GM18909 (cell line): ENCODE data around the gene GPR142.

Source experiments
- ATAC-seq: cut with Tn5 transposase; IDR thresholded peaks from one replicate; pipeline ENCODE4 v1.9.1; 2021; ENCODE audit warnings: mild to moderate bottlenecking; ENCODE audit not compliant: unreplicated experiment, poor library complexity

Gene GPR142

DNA sequence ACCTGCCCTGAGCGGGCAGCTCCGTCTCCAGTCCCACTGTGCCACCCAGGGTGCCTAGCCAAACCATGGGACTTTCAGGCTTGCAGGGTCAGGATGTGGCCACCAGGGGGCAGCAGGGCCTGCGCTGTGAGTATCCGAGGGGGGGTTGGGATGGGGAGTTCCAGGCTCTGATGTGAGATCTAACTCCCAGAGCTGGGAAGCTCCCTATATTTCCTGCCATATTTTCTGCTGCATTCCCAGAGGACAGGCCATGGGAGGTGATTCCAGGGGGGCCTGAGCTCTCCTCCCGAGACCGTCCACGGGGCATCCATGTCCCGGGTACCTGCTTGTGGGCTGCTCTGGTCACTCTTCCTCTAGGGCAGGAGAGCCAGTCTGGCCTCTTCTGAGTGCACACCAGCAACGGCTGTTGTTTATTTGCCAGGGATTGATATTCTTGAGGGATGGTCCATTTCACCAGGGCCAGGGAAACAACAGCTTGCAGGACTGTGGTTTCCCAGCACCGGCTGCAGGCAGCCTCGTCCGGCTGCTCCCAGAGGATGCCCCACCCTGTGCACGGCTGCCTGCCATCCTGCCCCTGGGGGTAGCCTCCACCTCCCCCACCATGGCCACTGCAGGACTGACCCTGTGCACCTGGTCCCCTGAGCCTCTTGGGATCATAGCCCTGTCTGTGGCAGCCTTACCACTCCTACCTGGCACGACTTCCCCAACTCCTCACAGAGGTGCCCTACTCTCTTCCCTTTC is 1.2 kb downstream of the GPR142 start:
- no peak for ATAC-seq

GRCh38 chr17:74369221-74369620 is 1.9 kb downstream of the GPR142 start:
- no peak for ATAC-seq

DNA sequence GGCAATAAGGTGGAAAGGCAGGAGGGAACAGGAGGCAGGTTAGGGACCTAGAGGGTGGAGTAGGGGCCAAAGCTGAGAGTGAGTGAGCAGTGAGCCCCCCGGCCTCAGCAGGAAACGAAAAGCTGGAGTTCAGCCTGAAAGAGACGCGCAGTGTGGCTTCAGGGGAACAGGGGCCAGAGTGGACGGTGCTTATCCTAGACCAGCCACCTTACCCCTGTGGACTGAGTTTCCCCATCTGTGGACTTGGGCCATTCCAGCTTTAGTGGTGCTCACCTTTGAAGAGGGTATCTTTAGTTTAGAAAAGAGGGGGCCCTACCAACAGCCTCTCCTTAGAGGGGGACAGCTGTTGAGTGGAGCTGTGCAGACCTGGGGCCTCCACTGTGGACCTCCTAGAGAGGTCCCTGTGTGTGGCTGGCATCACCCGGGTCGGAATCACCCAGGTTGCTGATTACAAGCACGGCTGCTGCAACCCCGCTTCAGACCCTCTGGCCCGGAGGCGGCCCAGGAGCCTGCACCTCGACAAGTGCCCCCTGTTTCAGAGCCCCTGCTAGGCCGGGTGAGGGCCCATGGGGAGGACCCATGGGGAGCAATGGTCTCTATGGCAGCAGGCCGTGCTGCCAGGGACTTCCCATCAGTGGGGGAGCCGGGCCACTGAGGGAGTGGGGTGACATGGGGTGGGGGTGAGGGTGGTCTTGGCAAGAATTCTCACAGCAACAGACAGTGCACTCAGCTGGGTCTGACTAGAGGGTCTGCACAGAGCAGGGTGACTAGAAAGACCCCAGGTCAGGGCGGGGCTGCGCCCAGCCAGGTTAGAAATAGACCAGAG is 2.6 kb downstream of the GPR142 start:
- no peak for ATAC-seq

GRCh38 chr17:74371653-74372147 is 4.4 kb downstream of the GPR142 start:
- ATAC-seq = no peak

DNA sequence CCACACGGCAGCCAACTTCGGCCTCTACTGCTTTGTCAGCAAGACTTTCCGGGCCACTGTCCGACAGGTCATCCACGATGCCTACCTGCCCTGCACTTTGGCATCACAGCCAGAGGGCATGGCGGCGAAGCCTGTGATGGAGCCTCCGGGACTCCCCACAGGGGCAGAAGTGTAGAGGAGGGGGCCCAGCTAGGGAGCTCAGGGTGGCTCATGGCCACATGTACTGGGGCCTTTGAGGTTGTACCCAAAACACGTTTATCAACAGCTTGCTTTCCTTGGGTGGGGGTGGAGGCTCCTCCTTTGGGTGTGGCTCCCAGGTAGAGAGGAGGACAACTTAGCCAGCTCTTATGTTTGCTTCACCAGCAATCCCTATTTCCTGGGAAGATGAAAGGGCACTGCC is 5.1 kb downstream of the GPR142 start:
- no peak for ATAC-seq

GRCh38 chr17:74373838-74374606 is 6.7 kb downstream of the GPR142 start:
- ATAC-seq = no peak

GRCh38 chr17:74374858-74375257 is 7.6 kb downstream of the GPR142 start:
- ATAC-seq = no peak

DNA sequence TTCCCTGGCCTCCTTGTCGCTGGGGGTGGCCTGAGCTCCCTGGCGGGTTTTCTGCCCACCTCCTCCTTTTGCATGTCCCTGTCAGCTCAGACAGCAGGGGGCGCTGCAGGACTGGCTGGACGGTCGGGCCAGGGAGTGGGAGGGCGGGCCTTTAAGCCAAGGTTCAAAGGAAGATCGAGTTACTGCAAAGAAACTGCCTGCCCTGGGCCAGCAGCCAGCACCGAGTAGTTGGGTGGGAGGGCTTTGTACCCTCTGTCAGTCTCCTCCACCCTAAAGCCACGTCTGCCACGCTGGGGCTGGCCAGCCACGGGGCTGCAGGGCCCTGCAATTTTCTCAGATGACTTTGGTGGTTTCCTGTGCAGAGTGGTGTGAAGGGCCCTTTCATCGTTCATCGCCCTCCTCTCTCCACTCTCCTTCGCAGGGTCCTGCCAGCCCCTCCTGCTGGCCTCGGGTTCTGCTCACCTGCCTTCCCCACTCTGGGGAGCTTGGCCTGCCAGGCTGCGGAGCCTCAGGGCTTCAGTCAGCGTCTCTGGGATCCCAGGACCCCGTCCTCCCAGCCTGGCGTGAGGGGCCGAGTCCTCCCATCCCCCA is 12.3 kb downstream of the GPR142 start:
- peak; percentile 65 for ATAC-seq

GRCh38 chr17:74380086-74380958 is 13.0 kb downstream of the GPR142 start:
- ATAC-seq = no peak

DNA sequence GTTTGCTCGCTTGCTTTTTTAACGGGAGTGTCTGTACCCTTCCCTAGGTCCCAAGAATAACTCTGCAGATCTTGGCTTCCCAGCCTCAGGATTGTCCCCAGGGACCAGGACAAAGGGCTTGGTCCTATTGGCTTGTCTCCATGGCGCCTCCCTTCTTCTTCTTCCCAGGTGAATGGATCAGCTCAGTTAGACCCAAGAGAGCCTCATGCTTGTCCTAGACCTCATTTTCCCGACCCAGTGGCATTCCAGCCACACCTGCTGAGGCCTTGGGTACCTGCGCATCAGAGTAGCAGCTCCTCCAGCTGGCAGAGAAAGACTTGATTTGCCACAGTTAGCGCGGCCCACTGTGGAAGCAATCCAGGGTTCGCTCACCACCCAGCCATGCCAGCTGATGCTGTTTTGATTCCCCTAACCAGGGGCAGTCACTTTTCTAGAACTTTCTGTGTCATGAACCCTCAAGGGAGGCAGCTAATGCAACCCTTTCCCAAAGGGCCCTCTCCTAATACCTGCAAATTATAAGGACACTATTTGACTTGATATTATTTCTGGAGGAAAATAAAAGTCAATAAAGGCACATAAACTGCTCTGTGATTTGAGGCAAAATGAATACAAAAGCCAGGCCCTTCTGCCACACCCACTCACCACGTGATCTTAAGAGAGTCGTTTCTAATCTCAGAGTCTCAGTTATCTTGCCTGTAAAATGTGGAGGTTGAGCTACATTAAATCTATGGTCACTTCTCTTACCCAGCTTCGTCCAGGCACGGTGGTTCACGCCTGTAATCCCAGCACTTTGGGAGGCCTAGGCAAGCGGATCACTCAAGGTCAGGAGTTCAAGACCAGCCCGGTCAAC is 13.9 kb downstream of the GPR142 start:
- ATAC-seq = no peak

DNA sequence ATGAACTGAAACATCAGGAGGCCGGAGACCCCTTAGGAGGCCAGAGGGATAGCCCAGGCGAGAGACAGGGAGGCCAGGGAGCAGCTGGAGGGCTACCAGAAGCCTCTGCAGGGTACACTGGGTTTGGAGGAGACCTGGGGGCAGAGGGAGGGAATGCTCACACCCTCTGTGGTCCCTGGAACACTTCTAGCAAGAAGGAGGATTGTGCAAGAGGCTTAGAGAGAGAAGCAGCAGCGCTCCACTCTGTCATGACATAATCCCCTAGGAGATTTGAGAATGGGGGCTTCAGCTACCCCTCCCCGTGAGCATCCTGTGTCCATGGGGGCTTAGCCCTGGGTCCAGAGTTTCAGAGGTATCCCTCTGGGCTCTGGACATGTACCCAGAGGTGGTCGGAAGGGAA is 15.8 kb downstream of the GPR142 start:
- no peak for ATAC-seq

- ATAC-seq = no peak
Observed at GRCh38 chr17:74385201-74385600, 17.9 kb downstream of the GPR142 start.

GRCh38 chr17:74386386-74386785 is 19.1 kb downstream of the GPR142 start:
- no peak for ATAC-seq

DNA sequence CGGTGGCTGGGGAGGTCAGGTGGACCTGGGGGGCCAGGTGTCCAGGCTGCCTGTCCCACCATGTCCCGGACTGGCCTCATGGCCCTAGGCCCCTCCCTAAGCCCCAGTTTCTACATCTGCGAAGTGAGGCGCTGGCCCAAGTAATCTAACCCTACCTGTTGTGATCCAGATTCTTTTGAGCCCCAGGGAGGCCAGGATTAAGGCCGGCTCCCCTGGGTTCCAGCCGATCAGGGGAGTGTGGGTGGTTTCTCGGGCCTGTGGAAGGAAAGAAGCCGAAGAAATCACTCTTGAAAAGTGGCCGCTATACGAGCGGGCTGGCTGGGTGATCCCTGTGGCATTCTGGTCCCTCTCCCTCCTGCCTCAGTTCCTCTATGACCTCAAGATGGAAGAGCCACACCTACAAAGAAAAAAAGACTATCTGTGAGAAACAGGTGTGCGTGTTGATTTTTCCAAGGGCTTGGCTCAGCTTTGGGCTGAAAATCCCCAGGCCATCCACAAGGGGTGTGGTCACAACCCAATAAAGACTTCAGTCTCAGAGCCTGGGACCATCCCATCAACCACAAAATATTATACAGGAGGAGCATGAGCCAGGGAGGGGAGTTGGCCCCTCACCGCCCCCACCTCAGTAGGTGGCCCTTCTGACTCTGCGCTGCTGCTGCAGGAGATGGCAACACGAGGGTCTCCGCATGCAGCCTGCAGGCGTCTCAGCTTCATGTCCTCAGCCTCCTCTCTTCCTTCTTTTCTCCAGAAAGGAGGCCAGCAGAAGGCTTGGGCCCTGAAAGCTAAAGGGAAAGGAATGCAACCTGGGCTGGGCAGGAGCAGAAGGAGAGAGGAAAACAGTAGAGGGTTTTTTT is 20.3 kb downstream of the GPR142 start:
- no peak for ATAC-seq

GRCh38 chr17:74389084-74389753 is 21.9 kb downstream of the GPR142 start:
- ATAC-seq = no peak

GRCh38 chr17:74389937-74390679 is 22.8 kb downstream of the GPR142 start:
- ATAC-seq = no peak
